ENCODE results near the gene PTPN14.

Gene PTPN14

GRCh38 chr1:214429951-214430770 is 121.2 kb downstream of the PTPN14 start:
- no peak overlapping the region for H3K27ac ChIP-seq
- no peak for TF ChIP-seq CTCF (conservative IDR thresholded peaks at IDR 0.05)
- no peak for TF ChIP-seq ZFX (IDR thresholded peaks at IDR 0.05)

GRCh38 chr1:214427871-214428277 is 123.5 kb downstream of the PTPN14 start:
- H3K27ac ChIP-seq, result no peak overlapping the region
- TF ChIP-seq CTCF (conservative IDR thresholded peaks at IDR 0.05) (no peak), ZFX (IDR thresholded peaks at IDR 0.05) (no peak)

GRCh38 chr1:214426426-214426812 is 125.0 kb downstream of the PTPN14 start:
- no peak overlapping the region for H3K27ac ChIP-seq
- TF ChIP-seq ZFX (IDR thresholded peaks at IDR 0.05) (no peak), CTCF (conservative IDR thresholded peaks at IDR 0.05) (no peak)

GRCh38 chr1:214425716-214426425 is 125.5 kb downstream of the PTPN14 start:
- TF ChIP-seq ZFX (IDR thresholded peaks at IDR 0.05), result no peak
- TF ChIP-seq CTCF (conservative IDR thresholded peaks at IDR 0.05), result no peak
- no peak overlapping the region for H3K27ac ChIP-seq

- H3K27ac ChIP-seq, result no peak overlapping the region
- TF ChIP-seq CTCF (conservative IDR thresholded peaks at IDR 0.05), result no peak
- TF ChIP-seq ZFX (IDR thresholded peaks at IDR 0.05), result no peak
These were observed 126.3 kb downstream of the PTPN14 start for GRCh38 chr1:214425101-214425500.

GRCh38 chr1:214423045-214423444 is 128.4 kb downstream of the PTPN14 start:
- TF ChIP-seq CTCF (conservative IDR thresholded peaks at IDR 0.05), result no peak
- no peak for TF ChIP-seq ZFX (IDR thresholded peaks at IDR 0.05)
- H3K27ac ChIP-seq, result no peak overlapping the region

GRCh38 chr1:214422137-214422671 is 129.2 kb downstream of the PTPN14 start:
- TF ChIP-seq CTCF (conservative IDR thresholded peaks at IDR 0.05), result no peak
- TF ChIP-seq ZFX (IDR thresholded peaks at IDR 0.05), result no peak
- H3K27ac ChIP-seq, result no peak overlapping the region

Measured in C4-2B (cell line).